Measurements from ENCODE around the gene TSPAN32. TPM values are rescaled to one million over a fixed set of nuclear protein-coding genes. Genes with fewer than 3 reads are reported as not detected.

Gene TSPAN32, protein sequence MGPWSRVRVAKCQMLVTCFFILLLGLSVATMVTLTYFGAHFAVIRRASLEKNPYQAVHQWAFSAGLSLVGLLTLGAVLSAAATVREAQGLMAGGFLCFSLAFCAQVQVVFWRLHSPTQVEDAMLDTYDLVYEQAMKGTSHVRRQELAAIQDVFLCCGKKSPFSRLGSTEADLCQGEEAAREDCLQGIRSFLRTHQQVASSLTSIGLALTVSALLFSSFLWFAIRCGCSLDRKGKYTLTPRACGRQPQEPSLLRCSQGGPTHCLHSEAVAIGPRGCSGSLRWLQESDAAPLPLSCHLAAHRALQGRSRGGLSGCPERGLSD
- total RNA-seq: not detected in 2 replicates

DNA sequence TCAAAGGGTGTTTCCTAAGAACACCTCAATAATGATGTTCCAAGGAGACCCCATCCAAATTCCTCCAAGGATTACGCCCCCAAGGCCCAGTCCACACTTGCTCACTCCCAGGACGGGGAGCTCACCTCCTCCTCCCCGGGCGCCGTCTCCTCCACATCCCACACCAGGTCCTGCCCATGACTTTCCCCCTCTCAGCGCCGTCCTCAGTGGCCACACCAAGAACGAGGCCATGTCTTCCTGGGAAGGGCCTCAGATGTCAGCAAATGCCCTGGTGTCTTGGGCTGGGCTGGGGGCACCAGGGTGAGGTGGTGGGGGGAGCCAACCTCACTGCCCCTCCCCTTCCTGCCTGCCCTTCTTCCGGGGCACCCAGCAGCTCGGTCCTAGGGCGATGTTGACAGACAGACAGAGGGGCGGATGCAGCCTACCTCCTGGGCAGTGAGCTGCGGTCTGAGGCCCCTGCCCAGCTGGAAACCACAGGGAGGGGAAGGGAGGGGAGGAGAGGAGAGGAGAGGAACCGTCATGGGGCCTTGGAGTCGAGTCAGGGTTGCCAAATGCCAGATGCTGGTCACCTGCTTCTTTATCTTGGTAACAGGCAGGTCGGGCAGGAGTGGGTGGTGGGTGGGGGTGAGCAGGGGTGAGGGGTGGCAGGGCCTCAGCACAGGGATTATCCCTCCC, at the start of gene TSPAN32, which contains the start of gene C11orf21:
Gene TSPAN32 (plus strand): TSS at position 383 of the 675 bp plus-strand sequence. CDS start 137 bp downstream, at position 520.
Gene C11orf21 (minus strand): TSS at position 288 of the 675 bp plus-strand sequence. CDS start 110 bp downstream, at position 178.
- DNase-seq (ENCODE audit: low read depth): no peak
- TF ChIP-seq, protein P1, sequence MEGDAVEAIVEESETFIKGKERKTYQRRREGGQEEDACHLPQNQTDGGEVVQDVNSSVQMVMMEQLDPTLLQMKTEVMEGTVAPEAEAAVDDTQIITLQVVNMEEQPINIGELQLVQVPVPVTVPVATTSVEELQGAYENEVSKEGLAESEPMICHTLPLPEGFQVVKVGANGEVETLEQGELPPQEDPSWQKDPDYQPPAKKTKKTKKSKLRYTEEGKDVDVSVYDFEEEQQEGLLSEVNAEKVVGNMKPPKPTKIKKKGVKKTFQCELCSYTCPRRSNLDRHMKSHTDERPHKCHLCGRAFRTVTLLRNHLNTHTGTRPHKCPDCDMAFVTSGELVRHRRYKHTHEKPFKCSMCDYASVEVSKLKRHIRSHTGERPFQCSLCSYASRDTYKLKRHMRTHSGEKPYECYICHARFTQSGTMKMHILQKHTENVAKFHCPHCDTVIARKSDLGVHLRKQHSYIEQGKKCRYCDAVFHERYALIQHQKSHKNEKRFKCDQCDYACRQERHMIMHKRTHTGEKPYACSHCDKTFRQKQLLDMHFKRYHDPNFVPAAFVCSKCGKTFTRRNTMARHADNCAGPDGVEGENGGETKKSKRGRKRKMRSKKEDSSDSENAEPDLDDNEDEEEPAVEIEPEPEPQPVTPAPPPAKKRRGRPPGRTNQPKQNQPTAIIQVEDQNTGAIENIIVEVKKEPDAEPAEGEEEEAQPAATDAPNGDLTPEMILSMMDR (conservative IDR thresholded peaks at IDR 0.05; ENCODE audit: low read depth, low read length): no peak
- H3K4me3 ChIP-seq (ENCODE audit: low read depth, low read length): no peak within 1 kb of the TSS

DNA sequence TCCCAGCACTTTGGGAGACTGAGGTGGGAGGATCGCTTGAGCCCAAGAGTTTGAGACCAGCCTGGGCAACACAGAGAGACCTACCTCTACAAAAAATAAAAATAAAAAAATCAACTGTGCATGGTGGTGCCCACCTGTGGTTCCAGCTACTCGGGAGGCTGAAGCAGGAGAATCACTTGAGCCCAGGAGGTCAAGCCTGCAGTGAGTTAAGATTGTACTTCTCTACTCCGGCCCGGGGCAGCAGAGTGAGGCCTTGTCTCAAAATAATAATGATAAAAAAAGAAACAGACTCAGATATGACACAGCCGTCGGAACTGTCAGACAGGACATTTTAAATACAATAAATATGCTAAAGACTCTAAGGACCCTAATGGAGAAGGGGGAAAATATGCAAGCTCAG, 49.8 kb upstream of the TSPAN32 start:
- H3K4me3 ChIP-seq (ENCODE audit: low read depth, low read length): no peak overlapping the region
- TF ChIP-seq, protein P1 (conservative IDR thresholded peaks at IDR 0.05; ENCODE audit: low read depth, low read length): no peak

DNA sequence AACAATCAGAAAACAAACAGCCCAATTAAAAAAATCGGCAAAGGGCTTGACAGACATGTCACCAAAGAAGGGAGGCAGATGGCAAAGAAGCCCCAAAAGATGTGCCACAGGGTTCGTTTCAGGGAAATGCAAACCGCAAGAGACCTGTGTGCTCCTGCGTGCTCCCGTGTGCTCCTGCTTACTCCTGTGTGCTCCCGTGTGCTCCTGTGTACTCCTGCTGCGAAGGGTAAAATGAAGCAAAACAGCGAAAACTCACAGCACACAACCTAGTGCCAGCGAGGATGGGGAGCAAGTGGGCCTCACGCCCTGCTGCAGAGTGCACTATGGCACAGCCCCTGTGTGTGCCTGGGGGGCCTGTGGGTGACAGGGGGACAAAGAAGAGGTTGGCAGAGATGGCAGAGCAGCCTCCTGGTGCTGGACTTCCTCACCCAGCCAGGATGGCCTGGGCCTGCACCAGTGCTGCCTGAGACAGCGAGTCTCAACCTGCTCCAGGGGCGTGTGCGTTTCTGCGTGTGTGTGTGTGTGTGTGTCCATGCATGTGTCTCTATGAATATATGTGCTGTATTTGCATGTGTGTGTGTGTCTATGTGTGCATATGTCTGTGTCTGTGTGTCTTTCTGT, 45.4 kb upstream of the TSPAN32 start:
- TF ChIP-seq, protein P1 (conservative IDR thresholded peaks at IDR 0.05; ENCODE audit: low read depth, low read length): no peak
- no peak overlapping the region for H3K4me3 ChIP-seq (ENCODE audit: low read depth, low read length)
- no peak for DNase-seq (ENCODE audit: low read depth)

More for the DNA sequence above, 49.8 kb upstream of the TSPAN32 start:
- no peak for DNase-seq (ENCODE audit: low read depth)

DNA sequence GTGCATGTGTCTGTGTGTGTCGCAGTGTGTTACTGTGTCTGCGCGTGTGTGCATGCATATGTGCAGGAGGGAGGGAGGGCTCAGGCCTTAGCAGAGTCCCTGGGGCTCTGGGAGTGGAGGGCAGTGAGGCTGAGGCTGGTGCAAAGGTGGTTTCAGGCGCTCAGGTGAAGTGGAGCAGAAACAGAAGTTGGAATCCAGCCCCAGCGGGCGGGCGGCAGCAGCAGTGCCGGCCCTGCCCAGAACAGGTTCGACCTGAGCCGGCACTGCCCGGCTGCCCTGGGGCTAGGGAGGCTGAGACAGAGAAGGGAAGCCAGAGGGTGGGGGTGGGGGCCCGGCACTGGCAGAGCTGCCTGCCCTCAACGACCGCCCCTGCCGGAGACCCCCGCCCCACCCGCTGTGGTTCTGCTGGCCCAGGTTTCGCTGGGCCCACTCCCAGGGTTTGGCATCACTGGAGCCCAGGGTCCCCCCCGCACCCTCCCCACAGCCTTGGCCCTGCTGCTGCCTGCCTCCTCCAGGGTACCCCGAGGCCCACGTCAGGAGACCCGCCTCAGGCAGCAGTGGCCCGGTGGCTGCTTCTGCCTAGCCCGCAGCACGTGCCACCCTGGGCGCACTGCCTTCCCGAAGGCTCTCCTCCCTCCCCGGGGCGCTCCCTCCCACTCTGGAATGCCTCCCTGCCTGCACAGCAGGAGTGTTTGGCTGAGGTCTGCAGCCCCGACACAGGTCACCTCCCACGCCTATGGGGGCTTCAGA, 44.7 kb upstream of the TSPAN32 start:
- TF ChIP-seq, protein P1 (conservative IDR thresholded peaks at IDR 0.05; ENCODE audit: low read depth, low read length): no peak
- DNase-seq (ENCODE audit: low read depth): no peak
- H3K4me3 ChIP-seq (ENCODE audit: low read depth, low read length): no peak overlapping the region

DNA sequence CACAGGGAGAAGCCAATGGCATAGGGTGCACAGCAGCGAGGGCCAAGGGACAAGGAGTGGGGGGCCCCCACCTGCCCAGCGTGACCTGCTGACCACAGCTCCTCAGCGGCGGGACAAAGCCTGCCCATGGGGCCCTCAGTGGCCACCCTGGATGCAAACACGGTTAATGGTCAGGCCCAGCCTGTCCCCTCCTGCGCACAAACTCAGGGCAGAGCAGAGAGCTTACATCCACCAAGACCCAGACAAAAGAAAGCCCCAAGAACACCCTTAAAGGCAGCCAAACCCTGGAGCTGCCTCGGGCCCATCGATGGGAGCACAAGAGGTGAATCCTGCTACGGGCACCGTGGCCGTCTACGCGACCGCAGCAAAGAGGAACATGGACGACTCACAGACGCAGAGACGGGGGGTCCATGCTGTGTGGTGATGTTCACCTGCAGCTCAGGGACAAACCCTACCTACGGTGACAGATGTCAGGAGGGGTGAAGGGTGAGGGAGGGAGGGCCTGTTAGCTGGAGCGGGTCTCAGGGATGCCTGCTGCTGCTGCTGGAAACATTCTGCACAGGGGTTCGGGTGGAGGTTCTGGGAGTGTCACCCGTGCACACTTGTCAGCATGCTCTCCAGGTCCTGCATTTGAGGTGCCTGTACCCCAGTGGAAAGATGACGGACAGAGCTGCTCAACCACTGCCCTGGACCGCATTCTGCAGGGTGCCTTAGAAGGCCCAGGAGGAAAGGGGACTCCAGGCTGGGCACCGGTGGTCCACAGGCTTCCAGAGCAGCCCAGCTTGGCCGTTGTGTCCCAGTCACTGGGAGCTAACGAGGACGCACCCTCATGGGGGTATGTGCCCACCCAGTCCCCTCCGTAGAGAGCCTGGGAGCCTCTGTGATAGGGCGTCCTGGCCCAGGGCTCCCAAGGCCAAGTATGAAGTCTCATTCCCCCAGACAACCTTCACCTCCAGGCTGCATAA, 43.0 kb upstream of the TSPAN32 start:
- H3K4me3 ChIP-seq (ENCODE audit: low read depth, low read length): no peak overlapping the region
- no peak for DNase-seq (ENCODE audit: low read depth)
- TF ChIP-seq, protein P1 (conservative IDR thresholded peaks at IDR 0.05; ENCODE audit: low read depth, low read length): no peak

DNA sequence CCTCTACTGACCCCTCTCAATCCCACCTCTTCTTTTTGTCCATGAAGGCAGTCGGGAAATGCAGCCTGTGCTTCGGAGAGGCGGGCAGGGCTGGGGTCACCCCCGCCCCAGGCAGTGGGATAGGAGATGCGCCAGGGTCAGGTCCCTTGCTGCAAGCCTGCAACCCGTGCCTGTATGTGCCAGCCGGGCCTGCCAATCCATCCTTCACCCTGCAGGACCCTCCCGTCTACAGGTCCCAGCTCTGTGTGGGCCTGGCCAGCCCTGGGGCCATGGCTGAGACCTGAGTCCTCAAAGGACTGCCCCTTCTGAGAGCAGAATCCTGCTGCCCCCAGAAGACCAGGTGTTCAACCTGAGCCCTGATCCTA, 42.4 kb upstream of the TSPAN32 start:
- TF ChIP-seq, protein P1 (conservative IDR thresholded peaks at IDR 0.05; ENCODE audit: low read depth, low read length): no peak
- DNase-seq (ENCODE audit: low read depth): no peak
- no peak overlapping the region for H3K4me3 ChIP-seq (ENCODE audit: low read depth, low read length)

Data from epithelial cell of proximal tubule (primary cell).